Astrocyte of the spinal cord (primary cell): Measurements from ENCODE around the gene ZNF580.

Experiments
- DNase-seq: peaks from one replicate; pipeline ENCODE4 v3.0.0; 2011; ENCODE audit warnings: low read depth, low spot score
- H3K4me3 ChIP-seq: 2 replicates; pipeline ENCODE4 v1.5.1; 2011; ENCODE audit warnings: low read depth, mild to moderate bottlenecking, low read length, moderate library complexity
- in situ Hi-C: cut with HindIII; loops from 2 replicates; pipeline ENCODE4 v1.10.0; 2017; ENCODE audit warnings: low sequenced_read_pairs
- TF ChIP-seq, protein P1 (sequence below): IDR thresholded peaks from 2 replicates; pipeline ENCODE4 v1.5.1; 2012; ENCODE audit warnings: low read depth, mild to moderate bottlenecking, low read length, inconsistent platforms

Gene ZNF580

DNA sequence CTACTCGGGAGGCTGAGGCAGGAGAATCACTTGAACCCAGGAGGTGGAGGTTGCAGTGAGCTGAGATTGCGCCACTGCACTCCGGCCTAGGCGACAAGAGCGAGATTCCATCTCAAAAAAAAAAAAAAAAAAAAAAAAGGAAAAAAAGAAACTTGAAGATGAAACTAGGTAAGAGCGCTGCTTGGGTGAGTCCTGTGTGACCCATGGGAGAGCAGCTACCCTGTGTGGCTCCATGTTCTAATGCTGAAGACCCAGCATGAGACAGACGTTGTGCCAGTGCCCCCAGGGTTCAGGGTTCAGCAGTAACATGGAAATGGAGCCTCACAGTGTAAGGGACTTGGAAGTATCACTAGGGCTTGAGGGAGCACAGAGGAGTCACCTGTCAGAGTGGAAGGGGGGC, 22.4 kb upstream of the ZNF580 start:
- TF ChIP-seq, protein P1, sequence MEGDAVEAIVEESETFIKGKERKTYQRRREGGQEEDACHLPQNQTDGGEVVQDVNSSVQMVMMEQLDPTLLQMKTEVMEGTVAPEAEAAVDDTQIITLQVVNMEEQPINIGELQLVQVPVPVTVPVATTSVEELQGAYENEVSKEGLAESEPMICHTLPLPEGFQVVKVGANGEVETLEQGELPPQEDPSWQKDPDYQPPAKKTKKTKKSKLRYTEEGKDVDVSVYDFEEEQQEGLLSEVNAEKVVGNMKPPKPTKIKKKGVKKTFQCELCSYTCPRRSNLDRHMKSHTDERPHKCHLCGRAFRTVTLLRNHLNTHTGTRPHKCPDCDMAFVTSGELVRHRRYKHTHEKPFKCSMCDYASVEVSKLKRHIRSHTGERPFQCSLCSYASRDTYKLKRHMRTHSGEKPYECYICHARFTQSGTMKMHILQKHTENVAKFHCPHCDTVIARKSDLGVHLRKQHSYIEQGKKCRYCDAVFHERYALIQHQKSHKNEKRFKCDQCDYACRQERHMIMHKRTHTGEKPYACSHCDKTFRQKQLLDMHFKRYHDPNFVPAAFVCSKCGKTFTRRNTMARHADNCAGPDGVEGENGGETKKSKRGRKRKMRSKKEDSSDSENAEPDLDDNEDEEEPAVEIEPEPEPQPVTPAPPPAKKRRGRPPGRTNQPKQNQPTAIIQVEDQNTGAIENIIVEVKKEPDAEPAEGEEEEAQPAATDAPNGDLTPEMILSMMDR = no peak
- no peak for DNase-seq
- H3K4me3 ChIP-seq = no peak overlapping the region
- in situ Hi-C loops = no loop called here

GRCh38 chr19:55619286-55619685, 21.5 kb upstream of the ZNF580 start:
- DNase-seq = no peak
- TF ChIP-seq, protein P1 = no peak
- no peak overlapping the region for H3K4me3 ChIP-seq
- in situ Hi-C loops = no loop called here

DNA sequence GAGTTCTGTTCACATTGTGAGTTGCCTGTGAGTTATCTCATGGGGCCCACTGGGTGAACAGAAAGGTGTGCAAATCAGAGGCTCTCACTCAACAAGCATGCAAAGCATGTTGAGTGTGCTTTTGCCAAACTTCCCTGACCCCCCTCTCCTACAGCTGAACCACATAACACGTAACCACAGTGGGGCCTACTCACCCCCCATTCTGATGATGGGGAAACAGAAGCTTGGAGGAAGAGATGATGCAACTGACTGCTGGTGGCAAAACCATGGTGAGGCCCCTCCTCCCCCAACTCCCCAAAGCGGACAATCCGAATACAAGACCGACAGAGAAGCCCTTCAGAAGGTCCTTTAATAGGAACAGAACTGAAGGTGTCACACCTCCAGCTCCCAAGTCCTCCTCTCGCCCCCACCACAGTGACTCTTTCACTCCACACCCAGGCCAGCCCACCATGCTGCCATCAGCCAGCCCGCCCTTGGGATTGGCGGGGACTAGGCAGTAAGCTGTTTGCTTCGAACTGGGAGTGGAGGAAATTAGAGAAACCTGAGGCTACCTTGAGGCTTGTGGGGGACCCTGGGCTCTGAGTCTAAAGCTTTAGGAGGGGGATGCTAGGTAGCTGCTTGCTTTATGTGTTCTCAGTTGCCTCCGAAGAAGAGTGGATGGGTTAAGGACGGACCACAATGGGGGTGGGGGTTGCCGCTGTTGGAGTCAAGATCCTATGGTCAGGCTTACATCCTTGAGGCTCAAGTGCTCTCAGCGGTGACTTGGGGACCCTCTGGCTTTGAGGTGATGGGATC, 20.2 kb upstream of the ZNF580 start:
- H3K4me3 ChIP-seq = no peak overlapping the region

DNA sequence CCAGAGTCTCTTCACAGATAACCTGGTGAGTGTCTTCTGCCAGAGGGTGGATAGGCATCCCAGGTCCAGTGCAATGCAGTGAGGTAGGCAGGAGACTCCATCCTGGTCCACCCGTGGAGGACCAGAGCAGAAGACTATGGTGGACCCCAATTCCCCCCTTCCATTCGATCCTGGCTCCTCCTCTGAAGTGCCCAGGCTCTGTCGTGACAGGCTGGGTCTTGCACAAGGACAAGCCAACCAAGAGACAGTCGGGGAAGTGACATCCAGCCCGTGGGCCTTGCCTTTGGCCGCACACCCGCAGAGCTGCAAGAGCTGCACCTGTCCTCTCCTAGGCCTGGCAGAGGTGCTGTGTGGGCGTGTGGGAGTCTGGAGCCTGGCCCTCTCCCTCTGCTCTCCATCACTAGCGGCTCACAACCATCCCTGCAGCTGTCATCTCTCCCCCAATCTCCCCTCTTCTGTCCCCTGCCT, 19.6 kb upstream of the ZNF580 start:
- in situ Hi-C loops = no loop called here
- no peak for DNase-seq
- H3K4me3 ChIP-seq = no peak overlapping the region
- TF ChIP-seq, protein P1 = no peak

More for the DNA sequence above, 20.2 kb upstream of the ZNF580 start:
- DNase-seq = no peak
- TF ChIP-seq, protein P1 = no peak
- in situ Hi-C loops = no loop called here

GRCh38 chr19:55621673-55622231, 19.1 kb upstream of the ZNF580 start:
- no peak overlapping the region for H3K4me3 ChIP-seq
- in situ Hi-C loops = no loop called here
- TF ChIP-seq, protein P1 = no peak
- DNase-seq = no peak

- DNase-seq = no peak
- TF ChIP-seq, protein P1 = no peak
- H3K4me3 ChIP-seq = no peak overlapping the region
- in situ Hi-C loops = no loop called here
Measured at GRCh38 chr19:55622242-55622969, 18.4 kb upstream of the ZNF580 start.
